Skeletal muscle satellite cell (primary cell): ENCODE measurements around the gene LRBA.

ENCODE experiments used
- H3K27me3 ChIP-seq: 2 replicates; pipeline ENCODE4 v1.7.0; 2013; ENCODE audit warnings: low read length; ENCODE audit not compliant: control insufficient read depth, insufficient read depth
- H3K36me3 ChIP-seq: 2 replicates; pipeline ENCODE4 v1.7.0; 2013; ENCODE audit warnings: mild to moderate bottlenecking, control low read depth, low read length; ENCODE audit not compliant: insufficient read depth
- H3K4me1 ChIP-seq: 2 replicates; pipeline ENCODE4 v1.7.0; 2013; ENCODE audit warnings: low read length; ENCODE audit not compliant: control insufficient read depth, insufficient read depth
- H3K4me2 ChIP-seq: 2 replicates; pipeline ENCODE4 v1.7.0; 2013; ENCODE audit warnings: mild to moderate bottlenecking, low read length
- H3K4me3 ChIP-seq: 2 replicates; pipeline ENCODE4 v1.7.0; 2013; ENCODE audit warnings: low read length
- H3K9ac ChIP-seq: 2 replicates; pipeline ENCODE4 v1.7.0; 2013; ENCODE audit warnings: mild to moderate bottlenecking, low read depth, low read length, moderate library complexity
- H3K9me3 ChIP-seq: replicated peaks from 2 replicates; pipeline ENCODE4 v1.7.0; 2013; ENCODE audit warnings: mild to moderate bottlenecking, control low read depth, low read length

The LRBA gene

DNA sequence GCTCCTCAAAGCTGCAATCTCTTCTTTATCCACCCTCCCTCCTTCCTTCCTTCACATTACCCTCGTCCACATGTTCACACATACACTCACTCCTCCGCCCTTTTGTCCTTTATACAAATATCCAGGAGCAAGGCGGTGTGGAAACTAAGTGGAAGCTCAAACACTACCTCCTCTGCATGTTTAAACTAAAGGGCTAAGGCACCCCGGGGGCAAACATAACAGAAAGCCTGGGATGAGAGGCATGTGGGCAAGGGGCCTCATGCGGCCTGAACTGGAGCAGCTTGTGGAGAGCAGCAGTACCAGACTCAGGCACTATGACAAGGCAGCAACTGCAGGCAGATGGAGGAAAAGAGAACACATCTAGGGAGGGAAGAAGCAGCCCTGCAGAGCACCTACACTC lies 423.7 kb downstream of the LRBA start:
- no peaks in the 10 kb centered on the region for H3K36me3 ChIP-seq
- H3K9me3 ChIP-seq: no peaks in the 10 kb centered on the region
- H3K4me3 ChIP-seq: no peak overlapping the region
- H3K4me1 ChIP-seq: no peaks in the 10 kb centered on the region
- H3K4me2 ChIP-seq: no peak overlapping the region
- no peaks in the 10 kb centered on the region for H3K27me3 ChIP-seq
- no peak overlapping the region for H3K9ac ChIP-seq

DNA sequence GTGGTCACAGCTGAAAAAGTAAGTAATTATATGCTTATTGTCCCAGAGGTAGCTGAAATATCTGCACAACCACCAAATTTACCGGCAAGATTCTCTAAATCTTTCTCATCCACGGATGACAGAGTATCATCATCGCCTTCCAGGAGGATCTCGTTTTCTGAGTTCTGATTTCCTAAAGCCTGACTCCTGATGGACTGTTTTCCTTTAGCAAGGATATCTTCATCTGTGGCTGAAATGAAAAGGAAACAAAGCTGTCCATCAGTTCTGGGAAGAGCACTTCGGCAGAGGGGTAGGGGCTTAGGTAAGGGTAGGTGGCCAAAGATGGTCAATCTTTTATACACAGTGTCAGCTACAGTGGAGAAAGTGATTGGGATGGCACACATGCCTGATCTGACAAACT lies 424.5 kb downstream of the LRBA start:
- Histone ChIP-seq H3K9me3 (no peaks in the 10 kb centered on the region), H3K9ac (no peak overlapping the region), H3K4me2 (no peak overlapping the region), H3K27me3 (no peaks in the 10 kb centered on the region), H3K4me1 (no peaks in the 10 kb centered on the region), H3K36me3 (no peaks in the 10 kb centered on the region), H3K4me3 (no peak overlapping the region)

DNA sequence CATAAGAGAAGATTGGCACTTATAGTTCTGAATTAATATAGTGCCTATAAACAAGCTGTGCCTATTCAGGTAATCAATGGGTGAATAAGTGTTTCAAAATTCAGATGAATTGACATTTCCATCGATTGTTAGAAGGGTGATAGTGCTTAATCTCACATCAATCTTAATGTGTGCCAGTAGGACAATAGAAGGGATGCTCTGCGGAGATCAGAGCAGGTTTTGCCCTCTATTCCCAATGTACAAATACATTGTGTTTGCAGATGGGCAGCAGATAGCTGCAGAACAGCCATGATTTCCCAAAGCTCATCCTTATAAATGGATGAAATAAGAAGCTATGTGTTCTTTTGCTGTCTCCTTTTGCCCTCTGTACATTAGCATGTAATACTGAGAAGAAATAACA lies 425.9 kb downstream of the LRBA start:
- Histone ChIP-seq H3K4me1 (no peaks in the 10 kb centered on the region), H3K9ac (no peak overlapping the region), H3K9me3 (no peaks in the 10 kb centered on the region), H3K36me3 (no peaks in the 10 kb centered on the region), H3K4me3 (no peak overlapping the region), H3K4me2 (no peak overlapping the region), H3K27me3 (no peaks in the 10 kb centered on the region)

DNA sequence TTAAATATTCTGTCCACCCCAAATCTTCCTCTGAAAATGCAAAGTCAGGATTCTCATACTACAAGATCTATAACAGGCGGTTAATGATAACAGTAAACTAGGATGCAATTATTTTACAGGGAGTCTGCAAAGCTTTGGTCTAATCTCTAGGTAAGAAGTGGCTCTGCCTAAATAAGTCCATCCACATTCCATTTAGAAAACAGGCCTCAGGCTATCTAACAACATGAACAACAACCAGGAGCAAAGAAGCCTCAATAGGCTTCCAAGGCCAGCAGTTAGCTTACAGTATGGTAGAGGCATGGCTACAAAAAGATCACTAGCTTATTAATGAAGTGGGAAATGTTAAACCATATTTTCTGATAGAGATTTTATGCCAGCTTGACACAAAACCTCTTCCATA lies 426.8 kb downstream of the LRBA start:
- Histone ChIP-seq H3K4me2 (no peak overlapping the region), H3K36me3 (no peaks in the 10 kb centered on the region), H3K9ac (no peak overlapping the region), H3K4me1 (no peaks in the 10 kb centered on the region), H3K9me3 (no peaks in the 10 kb centered on the region), H3K4me3 (no peak overlapping the region), H3K27me3 (no peaks in the 10 kb centered on the region)

DNA sequence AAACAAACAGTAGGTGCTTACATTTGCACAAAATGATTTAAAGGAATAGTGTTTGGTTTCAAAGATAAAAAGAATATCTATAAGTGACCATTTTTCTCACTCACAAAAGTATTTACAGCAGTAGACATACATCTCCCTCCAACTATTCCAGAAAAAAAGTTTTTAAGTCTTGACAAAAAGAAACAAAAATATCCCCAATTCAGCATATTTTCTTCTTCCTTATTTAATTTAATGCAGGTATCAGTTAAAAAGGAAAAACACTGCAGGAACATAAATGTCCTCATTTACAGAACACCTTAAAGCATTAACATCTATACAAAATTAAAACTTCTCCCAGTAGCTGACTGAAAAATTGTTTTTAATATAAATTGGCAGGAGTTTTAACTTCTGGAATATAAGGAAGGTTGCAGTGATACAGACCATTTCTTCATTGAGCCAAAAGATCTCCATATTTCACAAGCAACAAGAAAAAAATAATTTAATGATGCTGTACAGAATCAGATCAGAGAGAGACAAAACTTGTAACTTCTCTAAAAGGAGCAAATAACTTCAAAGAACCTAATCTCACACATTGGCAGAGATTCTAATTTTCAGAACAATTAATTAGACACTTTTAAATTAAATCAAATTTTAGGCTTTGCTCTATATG lies 428.8 kb downstream of the LRBA start:
- Histone ChIP-seq H3K4me2 (no peak overlapping the region), H3K36me3 (peaks cover 5% of the 10 kb centered on the region), H3K9ac (no peak overlapping the region), H3K4me1 (no peaks in the 10 kb centered on the region), H3K9me3 (no peaks in the 10 kb centered on the region), H3K27me3 (no peaks in the 10 kb centered on the region), H3K4me3 (no peak overlapping the region)

DNA sequence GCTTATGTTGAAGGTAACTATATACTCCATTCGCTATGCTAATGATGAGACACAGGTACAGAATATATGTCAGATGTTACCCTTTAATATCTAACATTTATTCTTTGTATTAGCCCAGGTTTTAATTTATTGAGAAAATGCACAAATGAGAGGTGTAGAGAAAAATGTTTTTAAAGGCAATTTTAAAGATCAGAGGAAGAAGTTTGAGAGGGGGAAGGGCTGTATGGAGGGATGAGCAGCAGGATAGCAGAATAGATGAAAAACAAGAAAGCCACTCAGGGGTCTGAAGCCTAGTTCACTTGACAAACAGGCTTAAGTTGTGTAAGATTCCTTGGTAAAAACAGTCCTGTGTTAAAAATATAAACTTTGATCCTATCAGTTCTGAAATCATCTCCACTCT lies 429.5 kb downstream of the LRBA start:
- Histone ChIP-seq H3K36me3 (peaks cover 5% of the 10 kb centered on the region), H3K27me3 (no peaks in the 10 kb centered on the region), H3K9me3 (no peaks in the 10 kb centered on the region), H3K4me3 (no peak overlapping the region), H3K4me1 (no peaks in the 10 kb centered on the region), H3K4me2 (no peak overlapping the region), H3K9ac (no peak overlapping the region)

DNA sequence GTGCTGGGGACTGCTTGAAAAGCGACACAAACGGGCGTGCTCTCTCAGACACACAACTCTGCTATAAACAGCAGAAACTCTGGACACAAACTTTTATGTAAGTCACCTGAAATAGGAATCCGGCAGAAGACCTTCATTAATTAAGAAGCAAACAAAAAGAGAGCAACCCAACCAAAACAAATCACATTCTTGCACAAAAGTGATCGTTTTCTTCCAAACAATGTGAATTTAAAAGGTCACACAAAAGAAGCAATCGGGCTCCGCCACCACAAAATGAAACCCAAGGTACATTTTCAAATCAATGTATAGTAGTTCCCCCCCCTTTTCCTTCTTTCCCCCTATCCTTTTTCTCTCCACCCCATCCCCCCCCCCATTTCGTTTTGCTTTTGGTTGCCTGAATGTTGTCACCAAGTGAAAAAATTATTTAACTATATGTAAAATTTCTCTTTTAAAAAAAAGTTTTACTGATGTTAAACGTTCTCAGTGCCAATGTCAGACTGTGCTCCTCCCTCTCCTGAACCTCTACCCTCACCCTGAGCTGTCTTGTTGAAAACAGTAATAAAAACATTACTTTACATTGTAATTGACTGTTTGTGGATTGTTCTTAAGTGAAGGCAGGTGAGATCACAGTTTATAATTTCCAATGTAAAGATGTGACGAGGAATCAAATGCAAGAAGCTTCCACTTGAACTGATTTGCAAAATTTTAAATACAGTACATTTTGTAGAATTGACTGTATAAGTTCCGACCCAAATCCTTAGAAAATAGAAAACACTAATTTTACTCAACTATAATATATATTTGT lies 430.8 kb downstream of the LRBA start:
- Histone ChIP-seq H3K9ac (no peak overlapping the region), H3K4me2 (no peak overlapping the region), H3K36me3 (peaks cover 5% of the 10 kb centered on the region), H3K4me3 (no peak overlapping the region), H3K27me3 (no peaks in the 10 kb centered on the region), H3K4me1 (no peaks in the 10 kb centered on the region), H3K9me3 (no peaks in the 10 kb centered on the region)

DNA sequence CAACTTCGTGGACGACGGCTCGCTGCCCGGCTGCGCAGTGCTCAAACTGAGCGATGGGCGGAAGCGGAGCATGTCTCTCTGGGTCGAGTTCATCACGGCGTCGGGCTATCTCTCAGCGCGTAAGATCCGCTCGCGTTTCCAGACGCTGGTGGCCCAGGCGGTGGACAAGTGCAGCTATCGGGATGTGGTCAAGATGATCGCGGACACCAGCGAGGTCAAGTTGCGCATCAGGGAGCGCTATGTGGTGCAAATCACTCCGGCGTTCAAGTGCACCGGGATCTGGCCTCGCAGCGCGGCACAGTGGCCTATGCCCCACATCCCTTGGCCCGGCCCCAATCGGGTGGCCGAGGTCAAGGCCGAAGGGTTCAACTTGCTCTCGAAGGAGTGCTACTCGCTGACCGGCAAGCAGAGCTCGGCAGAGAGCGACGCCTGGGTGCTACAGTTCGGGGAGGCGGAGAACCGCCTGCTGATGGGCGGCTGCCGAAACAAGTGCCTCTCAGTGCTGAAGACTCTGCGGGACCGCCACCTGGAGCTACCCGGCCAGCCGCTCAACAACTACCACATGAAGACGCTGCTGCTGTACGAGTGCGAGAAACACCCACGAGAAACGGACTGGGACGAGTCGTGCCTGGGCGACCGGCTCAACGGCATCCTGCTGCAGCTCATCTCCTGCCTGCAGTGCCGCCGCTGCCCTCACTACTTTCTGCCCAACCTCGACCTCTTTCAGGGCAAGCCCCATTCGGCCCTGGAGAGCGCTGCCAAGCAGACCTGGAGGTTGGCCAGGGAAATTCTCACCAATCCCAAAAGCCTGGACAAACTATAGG lies 431.6 kb downstream of the LRBA start:
- peaks cover 5% of the 10 kb centered on the region for H3K36me3 ChIP-seq
- no peak overlapping the region for H3K9ac ChIP-seq
- H3K4me2 ChIP-seq: no peak overlapping the region
- no peaks in the 10 kb centered on the region for H3K27me3 ChIP-seq
- H3K4me1 ChIP-seq: peaks cover 6% of the 10 kb centered on the region
- H3K4me3 ChIP-seq: no peak overlapping the region
- no peaks in the 10 kb centered on the region for H3K9me3 ChIP-seq

DNA sequence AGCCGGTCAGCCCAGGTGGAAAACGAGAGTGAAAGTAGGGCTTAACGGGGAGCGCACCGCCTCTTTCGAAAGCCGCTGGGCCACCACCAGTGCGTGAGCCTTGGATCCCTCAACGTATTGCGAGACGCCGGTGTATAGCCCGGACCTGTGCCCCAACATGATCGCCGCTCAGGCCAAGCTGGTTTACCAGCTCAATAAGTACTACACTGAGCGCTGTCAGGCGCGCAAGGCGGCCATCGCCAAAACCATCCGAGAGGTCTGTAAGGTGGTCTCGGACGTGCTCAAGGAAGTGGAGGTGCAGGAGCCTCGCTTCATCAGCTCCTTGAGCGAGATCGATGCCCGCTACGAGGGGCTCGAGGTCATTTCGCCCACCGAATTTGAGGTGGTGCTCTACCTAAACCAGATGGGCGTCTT lies 432.2 kb downstream of the LRBA start:
- Histone ChIP-seq H3K9ac (no peak overlapping the region), H3K4me1 (peaks cover 7% of the 10 kb centered on the region), H3K4me3 (no peak overlapping the region)

DNA sequence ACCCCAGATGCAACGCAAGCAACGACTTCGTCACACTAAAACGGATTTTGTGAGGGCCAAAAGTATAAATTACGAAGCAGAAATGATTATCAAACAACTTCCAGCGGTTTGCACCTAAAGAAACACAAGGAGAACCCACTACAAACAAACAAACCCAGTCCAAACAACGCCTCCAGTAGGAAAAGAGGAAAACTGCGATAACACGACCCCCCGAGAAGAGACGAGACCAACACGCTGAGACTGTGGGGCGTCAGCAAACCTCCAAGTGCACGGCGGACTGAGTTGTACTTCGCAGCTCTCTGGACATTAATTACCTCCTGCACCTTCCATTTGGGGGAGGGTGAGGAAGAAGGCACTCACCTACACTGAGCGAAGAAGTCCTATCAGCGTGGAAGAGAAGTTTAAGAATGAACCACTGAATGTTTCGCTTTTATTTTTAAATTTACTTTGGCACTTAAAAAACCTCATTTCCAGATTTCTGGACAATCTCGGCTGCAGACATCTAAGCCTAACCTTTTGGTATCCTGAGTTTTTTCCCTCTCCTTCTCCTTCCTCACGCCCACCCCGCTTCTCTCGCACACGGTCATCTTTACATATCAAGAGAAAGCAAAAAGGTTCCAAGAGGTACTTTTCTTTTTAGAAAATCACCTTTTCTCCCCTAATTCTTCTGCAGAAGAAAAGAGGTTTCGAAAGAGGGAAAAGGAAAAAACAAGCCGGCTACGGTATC lies 432.8 kb downstream of the LRBA start, which contains the start of gene MAB21L2:
TSS of gene MAB21L2 (plus strand) at position 6 of the 727 bp plus-strand sequence. CDS start 879 bp downstream, outside the sequence.
- H3K36me3 ChIP-seq: peaks cover 5% of the 10 kb centered on the region
- no peaks in the 10 kb centered on the region for H3K27me3 ChIP-seq
- H3K4me2 ChIP-seq: no peak within 1 kb of the TSS
- no peak within 1 kb of the TSS for H3K9ac ChIP-seq
- H3K4me3 ChIP-seq: no peak within 1 kb of the TSS
- peaks cover 7% of the 10 kb centered on the region for H3K4me1 ChIP-seq
- no peaks in the 10 kb centered on the region for H3K9me3 ChIP-seq

More for the DNA sequence above, 432.2 kb downstream of the LRBA start:
- H3K9me3 ChIP-seq: no peaks in the 10 kb centered on the region
- H3K27me3 ChIP-seq: no peaks in the 10 kb centered on the region
- peaks cover 5% of the 10 kb centered on the region for H3K36me3 ChIP-seq
- no peak overlapping the region for H3K4me2 ChIP-seq

DNA sequence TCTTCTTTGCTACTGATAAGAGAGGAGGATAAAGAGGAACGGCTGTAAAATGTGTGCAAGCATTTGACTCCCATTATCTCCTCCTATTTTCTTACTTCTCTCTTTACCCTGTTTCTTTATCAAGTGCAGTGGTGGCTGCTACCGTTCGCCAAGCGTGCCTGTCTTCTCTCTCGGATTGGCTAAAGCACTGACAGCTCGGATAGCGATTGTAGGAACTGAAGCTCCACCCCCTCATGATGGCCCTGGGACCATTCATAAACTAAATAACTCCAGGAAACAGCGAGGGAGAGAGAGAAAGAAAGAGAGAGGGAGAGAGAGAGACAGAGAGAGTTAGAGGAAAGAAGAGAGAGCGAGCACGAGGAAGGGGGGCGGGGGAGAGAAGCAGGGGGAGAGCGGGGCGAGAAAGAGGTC lies 433.4 kb downstream of the LRBA start:
- H3K9ac ChIP-seq: no peak overlapping the region
- no peaks in the 10 kb centered on the region for H3K27me3 ChIP-seq
- H3K36me3 ChIP-seq: peaks cover 5% of the 10 kb centered on the region
- H3K9me3 ChIP-seq: no peaks in the 10 kb centered on the region
- H3K4me3 ChIP-seq: no peak overlapping the region
- no peak overlapping the region for H3K4me2 ChIP-seq
- peaks cover 7% of the 10 kb centered on the region for H3K4me1 ChIP-seq
